GM18861 (cell line): ENCODE results near the gene VIL1.

ENCODE experiments used
- ATAC-seq: cut with Tn5 transposase; IDR thresholded peaks from one replicate; pipeline ENCODE4 v1.9.1; 2021; ENCODE audit not compliant: unreplicated experiment

Gene VIL1

GRCh38 chr2:218394298-218395089 is 24.4 kb upstream of the VIL1 start:
- no peak for ATAC-seq

- no peak for ATAC-seq
Observed at GRCh38 chr2:218395090-218395444, 23.9 kb upstream of the VIL1 start.

- ATAC-seq, result no peak
Observed at GRCh38 chr2:218395456-218395825, 23.5 kb upstream of the VIL1 start.

GRCh38 chr2:218395826-218396687 is 22.9 kb upstream of the VIL1 start:
- peak; percentile 46 for ATAC-seq

- ATAC-seq, result no peak
Observed at GRCh38 chr2:218396688-218397462, 22.0 kb upstream of the VIL1 start.

GRCh38 chr2:218397463-218397819 is 21.5 kb upstream of the VIL1 start:
- no peak for ATAC-seq

GRCh38 chr2:218397820-218398436 is 21.0 kb upstream of the VIL1 start:
- ATAC-seq, result no peak

- ATAC-seq, result no peak
Observed at GRCh38 chr2:218398437-218399390, 20.2 kb upstream of the VIL1 start.

GRCh38 chr2:218399391-218400166 is 19.3 kb upstream of the VIL1 start, which contains the start of gene CTDSP1:
CTDSP1 (plus strand) TSS chr2:218399868; CDS start chr2:218400091, 223 bp downstream.
- ATAC-seq, result peak; percentile 34

- no peak for ATAC-seq
Observed at GRCh38 chr2:218400167-218400929, 18.6 kb upstream of the VIL1 start.

- ATAC-seq, result no peak
Observed at GRCh38 chr2:218400930-218401881, 17.7 kb upstream of the VIL1 start.

- ATAC-seq, result no peak
Observed at GRCh38 chr2:218401890-218402289, 17.0 kb upstream of the VIL1 start.

- no peak for ATAC-seq
Observed at GRCh38 chr2:218402491-218402901, 16.4 kb upstream of the VIL1 start.

GRCh38 chr2:218402911-218403411 is 16.0 kb upstream of the VIL1 start:
- no peak for ATAC-seq

- no peak for ATAC-seq
Observed at GRCh38 chr2:218403810-218404209, 15.1 kb upstream of the VIL1 start.

GRCh38 chr2:218404351-218405085 is 14.4 kb upstream of the VIL1 start:
- no peak for ATAC-seq
